Iris pigment epithelial cell (primary cell): ENCODE data around the gene SCGB1D1.

Experiments
- DNase-seq: peaks from one replicate; pipeline ENCODE4 v3.0.0-alpha.2; 2011; ENCODE audit warnings: low read depth

SCGB1D1 gene

GRCh38 chr11:62233730-62234129 lies 43.7 kb downstream of the SCGB1D1 start:
- no peak for DNase-seq

GRCh38 chr11:62236187-62236586 lies 46.2 kb downstream of the SCGB1D1 start:
- DNase-seq = no peak

GRCh38 chr11:62237499-62237898 lies 47.5 kb downstream of the SCGB1D1 start:
- no peak for DNase-seq

- DNase-seq = no peak
Observed at GRCh38 chr11:62238151-62238550, 48.1 kb downstream of the SCGB1D1 start.

GRCh38 chr11:62241095-62241494 lies 51.1 kb downstream of the SCGB1D1 start:
- DNase-seq = no peak

- no peak for DNase-seq
Observed at GRCh38 chr11:62242021-62242420, 52.0 kb downstream of the SCGB1D1 start, which contains the start of gene SCGB1D2. Gene SCGB1D2, plus strand, starts transcription at chr11:62242239. Its CDS starts 69 bp downstream, at chr11:62242308.
